ENCODE measurements around the gene TANGO2.
A peak's percentile ranks its signal among the peaks of the same experiment; 100 is the strongest.

The TANGO2 gene

DNA sequence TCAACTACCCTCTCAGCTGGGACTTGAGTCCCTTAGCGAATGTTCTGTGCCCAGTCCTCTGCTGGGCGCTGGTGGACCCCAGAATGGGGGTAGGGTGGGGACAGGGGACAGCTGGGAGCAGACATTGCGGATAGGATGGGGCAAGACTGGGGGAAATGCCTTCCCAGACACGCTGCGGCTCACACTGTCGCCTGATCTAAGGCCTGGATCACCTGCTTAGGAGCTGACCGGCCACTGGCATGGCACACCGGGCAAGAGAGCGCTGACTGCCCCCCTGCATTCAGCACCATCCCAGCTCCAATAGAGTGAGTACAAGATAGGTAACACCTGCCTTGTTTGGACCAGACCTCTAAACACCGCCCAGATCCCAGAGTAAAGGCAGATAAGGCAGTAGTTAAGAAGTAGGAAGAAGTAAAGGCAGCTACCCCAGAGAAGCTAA lies 5.7 kb upstream of the TANGO2 start:
- DNase-seq (ENCODE audit: low read depth), result no peak
- H3K4me3 ChIP-seq (ENCODE audit: low read length), result no peak overlapping the region
- TF ChIP-seq, protein P1, sequence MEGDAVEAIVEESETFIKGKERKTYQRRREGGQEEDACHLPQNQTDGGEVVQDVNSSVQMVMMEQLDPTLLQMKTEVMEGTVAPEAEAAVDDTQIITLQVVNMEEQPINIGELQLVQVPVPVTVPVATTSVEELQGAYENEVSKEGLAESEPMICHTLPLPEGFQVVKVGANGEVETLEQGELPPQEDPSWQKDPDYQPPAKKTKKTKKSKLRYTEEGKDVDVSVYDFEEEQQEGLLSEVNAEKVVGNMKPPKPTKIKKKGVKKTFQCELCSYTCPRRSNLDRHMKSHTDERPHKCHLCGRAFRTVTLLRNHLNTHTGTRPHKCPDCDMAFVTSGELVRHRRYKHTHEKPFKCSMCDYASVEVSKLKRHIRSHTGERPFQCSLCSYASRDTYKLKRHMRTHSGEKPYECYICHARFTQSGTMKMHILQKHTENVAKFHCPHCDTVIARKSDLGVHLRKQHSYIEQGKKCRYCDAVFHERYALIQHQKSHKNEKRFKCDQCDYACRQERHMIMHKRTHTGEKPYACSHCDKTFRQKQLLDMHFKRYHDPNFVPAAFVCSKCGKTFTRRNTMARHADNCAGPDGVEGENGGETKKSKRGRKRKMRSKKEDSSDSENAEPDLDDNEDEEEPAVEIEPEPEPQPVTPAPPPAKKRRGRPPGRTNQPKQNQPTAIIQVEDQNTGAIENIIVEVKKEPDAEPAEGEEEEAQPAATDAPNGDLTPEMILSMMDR (conservative IDR thresholded peaks at IDR 0.05; ENCODE audit: low read depth, low read length), result no peak

DNA sequence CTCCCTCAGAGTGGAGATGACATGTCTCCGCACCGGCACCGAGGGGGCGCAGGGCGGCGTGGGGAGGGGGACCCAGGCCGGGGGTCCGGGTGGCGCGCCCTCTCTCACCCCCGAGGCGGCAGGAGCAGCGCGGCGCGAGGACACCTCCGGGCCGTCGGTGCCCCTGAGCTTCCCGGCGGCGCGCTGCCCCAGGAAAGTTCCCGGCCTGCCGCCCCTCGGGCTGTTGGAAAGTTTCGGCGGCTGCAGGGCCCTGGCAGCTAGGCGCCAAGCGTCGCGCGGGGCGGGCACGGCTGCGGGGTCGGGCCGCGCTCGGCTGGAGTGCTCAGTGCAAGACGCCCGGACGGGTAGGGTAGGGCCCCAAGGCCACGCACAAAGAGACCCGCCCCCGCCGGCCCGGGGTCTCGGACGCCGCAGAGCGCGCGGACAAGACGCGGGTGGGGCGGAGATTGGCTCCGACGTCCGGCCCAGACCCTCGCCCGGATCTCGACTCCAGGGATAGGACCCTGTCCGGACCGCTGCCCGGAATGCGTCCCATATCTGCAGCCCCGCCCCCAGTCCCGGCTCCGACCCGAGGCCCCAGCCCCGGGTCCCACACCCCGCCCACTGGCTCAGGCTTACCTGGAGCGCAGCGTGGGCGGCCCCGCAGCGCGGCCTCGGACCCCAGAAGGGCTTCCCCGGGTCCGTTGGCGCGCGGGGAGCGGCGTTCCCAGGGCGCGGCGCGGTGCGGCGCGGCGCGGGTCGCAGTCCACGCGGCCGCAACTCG lies 4.8 kb upstream of the TANGO2 start:
- no peak for DNase-seq (ENCODE audit: low read depth)
- TF ChIP-seq, protein P1 (conservative IDR thresholded peaks at IDR 0.05; ENCODE audit: low read depth, low read length), result no peak
- H3K4me3 ChIP-seq (ENCODE audit: low read length), result peak overlapping the region; percentile 60

DNA sequence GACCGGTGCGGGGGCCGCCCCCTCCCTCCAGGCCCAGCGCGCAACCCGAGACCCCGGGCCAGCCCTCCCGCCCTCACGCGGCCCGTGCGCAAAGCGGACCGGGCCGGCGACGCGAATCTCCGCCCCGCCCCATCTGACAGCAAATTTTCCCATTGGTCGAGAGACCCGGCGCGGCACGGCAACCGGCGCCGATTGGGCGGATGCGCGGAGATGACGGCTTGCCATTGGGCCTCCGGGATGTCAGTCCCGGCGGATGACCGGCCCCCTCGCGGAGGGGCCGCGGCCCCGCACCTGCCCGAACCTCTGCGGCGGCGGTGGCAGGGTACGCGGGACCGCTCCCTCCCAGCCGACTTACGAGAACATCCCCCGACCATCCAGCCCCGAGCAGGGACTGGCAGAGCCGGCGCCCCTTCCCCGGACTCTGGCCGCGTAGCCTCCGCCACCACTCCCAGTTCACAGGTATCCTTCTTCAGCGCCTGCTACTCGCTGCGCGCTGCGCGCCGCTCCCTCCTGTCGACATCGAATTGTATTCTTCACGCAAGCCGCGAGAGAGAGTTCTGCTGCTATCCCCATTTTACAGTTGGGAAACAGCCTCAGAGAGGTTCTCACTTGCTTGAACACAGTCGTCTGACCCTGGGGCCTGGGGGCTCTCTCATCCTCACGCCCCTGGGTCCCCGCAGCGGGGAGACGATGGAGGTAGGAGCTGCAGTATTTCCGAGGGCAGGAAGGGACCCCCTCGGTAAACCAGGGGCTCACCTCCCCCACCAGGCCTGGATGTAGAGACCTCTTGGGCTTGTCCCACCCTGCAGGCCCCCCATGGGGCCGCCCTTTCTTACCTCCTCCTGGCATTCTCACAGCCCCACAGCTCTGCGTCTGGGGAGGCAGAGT lies 3.9 kb upstream of the TANGO2 start, which contains the start of gene ARVCF:
ARVCF (minus strand) TSS at position 90 of the 888 bp plus-strand sequence. CDS start 26,029 bp downstream, outside the sequence.
- TF ChIP-seq, protein P1 (conservative IDR thresholded peaks at IDR 0.05; ENCODE audit: low read depth, low read length), result no peak
- DNase-seq (ENCODE audit: low read depth), result no peak
- peak within 1 kb of the TSS; percentile 60 for H3K4me3 ChIP-seq (ENCODE audit: low read length)

DNA sequence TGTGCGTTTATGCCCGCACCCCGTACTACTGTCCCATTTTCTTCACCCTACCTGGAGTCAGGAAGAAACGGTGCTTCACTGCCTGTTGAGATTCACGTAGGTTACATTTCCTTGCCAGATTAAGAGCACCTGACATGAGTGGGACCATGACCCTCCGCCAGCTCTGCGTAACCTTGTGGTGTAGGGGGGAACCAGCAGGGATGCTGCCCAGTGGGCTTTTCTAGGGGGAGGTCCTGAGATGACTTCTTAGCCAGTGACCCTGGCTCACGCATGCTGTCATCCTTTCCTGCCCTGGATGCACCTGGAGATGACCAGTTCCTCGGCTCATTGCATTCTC lies 3.3 kb upstream of the TANGO2 start:
- no peak overlapping the region for H3K4me3 ChIP-seq (ENCODE audit: low read length)
- no peak for DNase-seq (ENCODE audit: low read depth)
- TF ChIP-seq, protein P1 (conservative IDR thresholded peaks at IDR 0.05; ENCODE audit: low read depth, low read length), result no peak

DNA sequence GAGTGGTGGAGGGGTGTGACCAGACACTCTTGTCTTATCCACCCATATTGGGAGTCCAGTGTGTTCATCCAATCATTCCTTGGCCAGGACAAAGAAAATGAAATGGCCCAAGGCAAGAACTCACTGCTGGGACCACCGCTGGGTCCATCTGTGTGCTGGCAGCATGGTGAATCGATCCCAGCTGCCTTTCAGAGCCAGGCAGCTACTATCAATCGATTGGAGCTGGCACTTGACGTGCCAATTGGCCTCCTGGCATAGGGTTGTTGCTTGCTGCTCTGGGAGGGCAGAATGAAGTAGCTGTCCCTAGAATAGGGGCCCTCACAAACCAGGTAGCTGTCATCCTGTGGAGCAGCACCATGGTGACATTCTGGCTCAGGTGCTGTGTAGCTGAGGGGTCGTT lies 2.9 kb upstream of the TANGO2 start:
- H3K4me3 ChIP-seq (ENCODE audit: low read length), result no peak overlapping the region
- TF ChIP-seq, protein P1 (conservative IDR thresholded peaks at IDR 0.05; ENCODE audit: low read depth, low read length), result no peak
- DNase-seq (ENCODE audit: low read depth), result no peak

DNA sequence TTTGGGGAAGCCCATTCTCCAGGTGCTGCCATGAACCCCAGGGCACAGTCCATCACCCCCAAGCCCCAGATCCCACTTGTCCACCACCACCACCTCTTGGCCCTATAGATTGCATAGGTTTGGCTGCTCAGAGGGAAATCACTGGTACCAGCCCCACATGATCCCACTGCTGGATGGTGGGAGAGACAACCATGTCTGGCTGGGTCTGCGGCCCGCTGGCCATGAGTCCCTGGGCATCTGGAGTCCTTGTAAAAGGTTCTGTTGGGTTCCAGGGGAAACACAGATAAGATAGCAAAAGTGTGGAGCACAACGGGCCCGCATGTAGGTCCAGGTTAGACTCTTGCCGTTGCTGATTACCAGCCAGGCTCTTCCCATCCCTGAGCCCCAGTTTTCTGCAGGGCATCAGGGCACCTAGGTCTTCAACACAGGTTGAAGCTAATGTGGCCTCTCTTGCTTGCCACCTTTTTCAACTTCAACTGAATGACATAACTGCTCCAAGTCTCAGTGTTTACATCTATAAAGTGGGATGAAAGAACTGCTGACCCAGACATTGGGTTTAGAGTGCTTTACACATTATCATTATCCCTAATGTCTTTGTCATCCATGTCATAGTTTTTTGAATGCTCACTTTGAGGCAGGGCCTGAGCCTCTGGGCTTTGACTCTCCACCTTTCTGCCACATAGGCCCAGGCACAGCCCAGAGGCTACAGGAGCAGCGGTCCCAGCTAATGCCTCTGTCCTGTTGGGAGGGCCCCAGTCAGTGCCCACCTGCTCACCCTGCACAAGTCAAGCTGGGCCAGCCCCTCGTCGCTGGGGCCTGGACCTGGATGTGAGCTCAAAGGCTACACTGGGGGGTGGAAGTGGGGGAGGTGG lies 1.0 kb upstream of the TANGO2 start:
- TF ChIP-seq, protein P1 (conservative IDR thresholded peaks at IDR 0.05; ENCODE audit: low read depth, low read length), result no peak
- H3K4me3 ChIP-seq (ENCODE audit: low read length), result no peak overlapping the region
- no peak for DNase-seq (ENCODE audit: low read depth)

All from retinal pigment epithelial cell (primary cell).